Measurements from ENCODE around the gene MPO. TPM values are rescaled to one million over a fixed set of nuclear protein-coding genes. Genes with fewer than 3 reads are reported as not detected.

Gene MPO
- polyA plus RNA-seq, 3 donors = 4.2 to 7.5 (median 6.0) TPM

DNA sequence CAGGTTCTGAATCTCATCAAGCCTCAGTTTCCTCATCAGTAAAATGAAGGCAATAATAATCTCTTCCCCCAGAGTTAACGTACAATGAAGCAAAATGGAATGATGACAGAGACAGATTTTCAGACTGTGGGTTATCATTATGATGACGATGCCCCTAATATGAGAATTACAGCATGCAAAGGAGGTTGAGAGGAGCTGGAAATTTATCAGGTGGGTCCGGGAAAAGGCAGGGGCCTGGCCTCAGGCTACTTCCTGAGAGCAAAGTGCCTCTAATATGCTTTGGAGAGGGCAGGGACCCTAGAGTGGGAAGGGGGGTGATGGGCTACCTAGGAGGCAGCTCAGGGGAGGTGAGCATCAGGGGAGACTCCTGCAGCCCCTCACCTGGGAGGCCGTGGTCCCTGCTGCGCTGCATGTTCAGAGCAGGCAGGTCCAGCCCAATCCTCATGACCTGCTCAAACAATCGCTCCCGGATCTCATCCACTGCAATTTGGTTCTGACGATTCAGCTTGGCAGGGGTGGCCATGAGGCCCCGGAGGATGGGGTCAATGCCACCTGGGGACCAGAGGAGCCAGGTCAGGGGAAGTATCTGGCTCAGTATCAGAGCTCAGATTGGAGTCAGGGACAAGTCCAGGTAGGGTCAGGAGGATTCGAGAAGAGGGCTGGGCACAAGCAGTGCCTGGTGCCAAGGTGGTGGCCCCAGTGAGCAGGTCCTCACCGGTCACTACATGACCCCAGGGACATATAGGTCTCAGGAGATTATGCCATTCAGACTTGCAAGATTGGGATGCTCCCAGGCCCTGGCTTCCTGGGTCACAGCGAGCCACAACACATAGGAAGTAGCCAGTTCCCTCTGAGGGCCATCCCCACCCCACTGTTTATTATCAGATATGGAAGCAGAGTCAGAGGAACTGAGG is 8.1 kb downstream of the MPO start:
- H3K27me3 ChIP-seq (ENCODE audit: control insufficient read depth in 2 of 2, insufficient read depth in 2 of 2, low read length in 2 of 2) = no peaks in the 10 kb centered on the region
- intact Hi-C loops (cut with micrococcal nuclease) = no loop called here
- H3K4me1 ChIP-seq (ENCODE audit: control insufficient read depth in 1 of 2, insufficient read depth in 2 of 2, low read length in 2 of 2) = peaks cover 69 to 80% of the 10 kb centered on the region in 2 donors
- no peak overlapping the region for H3K4me2 ChIP-seq (replicated peaks; ENCODE audit: extremely low read depth, low read length, poor library complexity, severe bottlenecking)
- Mint-ChIP-seq H3K4me3 (peak overlapping the region in 1 of 2 donors; percentile 53), H3K27me3 (ENCODE audit: low read depth in 3 of 3) (peaks cover 0 to 4% (median 3%) of the 10 kb centered on the region in 3 donors), H3K4me1 (peaks cover 86% of the 10 kb centered on the region), H3K36me3 (peaks cover 23 to 25% of the 10 kb centered on the region in 2 donors), H3K9me3 (peaks cover 0 to 2% (median 0%) of the 10 kb centered on the region in 7 donors), H3K27ac (peak overlapping the region in 5 of 7 donors; percentile 32 to 72 (median 36))
- peaks cover 83% of the 10 kb centered on the region for H3K79me2 ChIP-seq (ENCODE audit: insufficient read depth, low read length)
- H4K20me1 ChIP-seq (ENCODE audit: insufficient read depth, low read length) = no peaks in the 10 kb centered on the region
- peak overlapping the region; percentile 54 for H2AFZ ChIP-seq (ENCODE audit: insufficient read depth, low read depth, low read length, poor library complexity, severe bottlenecking)
- TF ChIP-seq, protein P1, sequence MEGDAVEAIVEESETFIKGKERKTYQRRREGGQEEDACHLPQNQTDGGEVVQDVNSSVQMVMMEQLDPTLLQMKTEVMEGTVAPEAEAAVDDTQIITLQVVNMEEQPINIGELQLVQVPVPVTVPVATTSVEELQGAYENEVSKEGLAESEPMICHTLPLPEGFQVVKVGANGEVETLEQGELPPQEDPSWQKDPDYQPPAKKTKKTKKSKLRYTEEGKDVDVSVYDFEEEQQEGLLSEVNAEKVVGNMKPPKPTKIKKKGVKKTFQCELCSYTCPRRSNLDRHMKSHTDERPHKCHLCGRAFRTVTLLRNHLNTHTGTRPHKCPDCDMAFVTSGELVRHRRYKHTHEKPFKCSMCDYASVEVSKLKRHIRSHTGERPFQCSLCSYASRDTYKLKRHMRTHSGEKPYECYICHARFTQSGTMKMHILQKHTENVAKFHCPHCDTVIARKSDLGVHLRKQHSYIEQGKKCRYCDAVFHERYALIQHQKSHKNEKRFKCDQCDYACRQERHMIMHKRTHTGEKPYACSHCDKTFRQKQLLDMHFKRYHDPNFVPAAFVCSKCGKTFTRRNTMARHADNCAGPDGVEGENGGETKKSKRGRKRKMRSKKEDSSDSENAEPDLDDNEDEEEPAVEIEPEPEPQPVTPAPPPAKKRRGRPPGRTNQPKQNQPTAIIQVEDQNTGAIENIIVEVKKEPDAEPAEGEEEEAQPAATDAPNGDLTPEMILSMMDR (IDR thresholded peaks at IDR 0.05) = no peak
- no peak overlapping the region for H3K9ac ChIP-seq (ENCODE audit: insufficient read depth, low read length, poor library complexity, severe bottlenecking)
- H3K36me3 ChIP-seq (replicated peaks in 1 of 2; ENCODE audit: control insufficient read depth in 1 of 2, insufficient read depth in 2 of 2, low read length in 2 of 2) = no peaks in the 10 kb centered on the region
- DNase-seq = no peak
- 41% methylated on average over 9 of the region's 12 CpGs for WGBS (ENCODE audit: insufficient coverage)
- peak overlapping the region in 1 of 2 donors; percentile 62 for H3K27ac ChIP-seq (ENCODE audit: low read depth in 1 of 2, low read length in 2 of 2)
- H3K4me3 ChIP-seq (replicated peaks in 1 of 3; ENCODE audit: low read depth in 2 of 3, low read length in 3 of 3) = peak overlapping the region in 1 of 3 experiments; percentile 25
- no peaks in the 10 kb centered on the region for H3K9me3 ChIP-seq (replicated peaks in 1 of 2; ENCODE audit: control insufficient read depth in 1 of 2, insufficient read depth in 1 of 2, low read length in 2 of 2)

DNA sequence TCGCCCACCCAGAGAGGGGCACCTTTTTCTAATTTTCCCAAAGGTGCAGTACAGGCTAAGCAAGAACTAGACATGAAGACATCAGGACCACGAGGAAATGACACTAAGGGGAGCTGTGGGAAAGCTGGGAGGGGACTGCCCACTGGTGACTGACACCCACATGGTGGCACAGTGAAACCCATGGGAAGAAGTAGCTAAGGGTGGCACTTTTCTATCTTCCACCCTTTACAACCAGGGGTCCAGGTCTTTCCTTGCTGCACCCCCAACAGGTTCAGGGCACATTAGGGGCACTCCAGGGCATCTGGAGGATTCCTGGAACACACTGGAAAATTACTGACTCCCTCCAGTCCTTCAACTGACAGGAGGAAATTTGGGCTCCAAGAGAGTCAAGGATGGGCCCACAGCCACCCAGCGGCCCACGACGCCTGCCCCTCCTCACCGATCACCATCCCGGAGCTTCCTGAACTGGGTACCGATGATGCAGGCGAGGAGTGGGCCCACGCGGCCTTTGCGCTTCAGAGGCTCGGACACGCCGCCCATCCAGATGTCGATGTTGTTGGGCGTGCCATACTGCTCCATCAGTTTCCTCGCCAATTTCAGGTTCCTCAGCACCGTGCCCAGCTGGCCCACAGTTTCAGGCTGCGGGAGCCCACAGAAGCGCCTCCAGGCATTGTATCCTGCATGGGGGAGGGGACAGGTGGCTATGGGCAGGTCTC is 9.4 kb downstream of the MPO start:
- Histone ChIP-seq H3K36me3 (replicated peaks in 1 of 2; ENCODE audit: control insufficient read depth in 1 of 2, insufficient read depth in 2 of 2, low read length in 2 of 2) (no peaks in the 10 kb centered on the region), H3K4me1 (ENCODE audit: control insufficient read depth in 1 of 2, insufficient read depth in 2 of 2, low read length in 2 of 2) (peaks cover 58 to 67% of the 10 kb centered on the region in 2 donors), H3K79me2 (ENCODE audit: insufficient read depth, low read length) (peaks cover 71% of the 10 kb centered on the region), H4K20me1 (ENCODE audit: insufficient read depth, low read length) (no peaks in the 10 kb centered on the region), H3K9me3 (replicated peaks in 1 of 2; ENCODE audit: control insufficient read depth in 1 of 2, insufficient read depth in 1 of 2, low read length in 2 of 2) (no peaks in the 10 kb centered on the region), H3K4me3 (replicated peaks in 1 of 3; ENCODE audit: low read depth in 2 of 3, low read length in 3 of 3) (no peak overlapping the region), H3K27me3 (ENCODE audit: control insufficient read depth in 2 of 2, insufficient read depth in 2 of 2, low read length in 2 of 2) (no peaks in the 10 kb centered on the region), H3K27ac (ENCODE audit: low read depth in 1 of 2, low read length in 2 of 2) (no peak overlapping the region), H3K9ac (ENCODE audit: insufficient read depth, low read length, poor library complexity, severe bottlenecking) (no peak overlapping the region), H3K4me2 (replicated peaks; ENCODE audit: extremely low read depth, low read length, poor library complexity, severe bottlenecking) (no peak overlapping the region), H2AFZ (ENCODE audit: insufficient read depth, low read depth, low read length, poor library complexity, severe bottlenecking) (no peak overlapping the region)
- Mint-ChIP-seq H3K36me3 (peaks cover 25 to 29% of the 10 kb centered on the region in 2 donors), H3K4me3 (no peak overlapping the region), H3K4me1 (peaks cover 83% of the 10 kb centered on the region), H3K9me3 (peaks cover 0 to 2% (median 0%) of the 10 kb centered on the region in 7 donors), H3K27me3 (ENCODE audit: low read depth in 3 of 3) (peaks cover 1 to 7% (median 3%) of the 10 kb centered on the region in 3 donors), H3K27ac (peak overlapping the region in 1 of 7 donors; percentile 46)
- 45% methylated on average over 17 of the region's 21 CpGs for WGBS (ENCODE audit: insufficient coverage)
- TF ChIP-seq, protein P1 (IDR thresholded peaks at IDR 0.05) = no peak
- DNase-seq = no peak
- intact Hi-C loops (cut with micrococcal nuclease) = no loop called here

All from CD14-positive monocyte (primary cell).